GM20431 (cell line): ENCODE measurements around the gene HBEGF.

Experiments used
- in situ Hi-C: fragments of 300-500 bp; cut with MseI, MboI; formaldehyde crosslinking; loops from one replicate; pipeline ENCODE4 v1.15.0; 2020; ENCODE audit warnings: low sequenced_read_pairs; ENCODE audit not compliant: unreplicated experiment

The HBEGF gene

GRCh38 chr5:140362875-140363630, 16.6 kb upstream of the HBEGF start:
- in situ Hi-C loops = loop anchor here (25.0 kb wide), 2 partner anchors 274 to 301 kb away; partner anchors contain the start of genes CD14, IK, NDUFA2 and TMCO6

GRCh38 chr5:140362311-140362710, 15.9 kb upstream of the HBEGF start:
- in situ Hi-C loops = loop anchor here (25.0 kb wide), 2 partner anchors 275 to 300 kb away; partner anchors contain the start of genes CD14, IK, NDUFA2 and TMCO6

- in situ Hi-C loops = loop anchor here (25.0 kb wide), 2 partner anchors 275 to 300 kb away; partner anchors contain the start of genes CD14, IK, NDUFA2 and TMCO6
Observed at GRCh38 chr5:140361901-140362300, 15.5 kb upstream of the HBEGF start.

- in situ Hi-C loops = loop anchor here (25.0 kb wide), 2 partner anchors 276 to 299 kb away; partner anchors contain the start of genes CD14, IK, NDUFA2 and TMCO6
Observed at GRCh38 chr5:140360681-140361479, 14.5 kb upstream of the HBEGF start.

- in situ Hi-C loops = loop anchor here (25.0 kb wide), 2 partner anchors 277 to 298 kb away; partner anchors contain the start of genes CD14, IK, NDUFA2 and TMCO6
Observed at GRCh38 chr5:140360101-140360500, 13.7 kb upstream of the HBEGF start, which contains the start of gene SLC4A9. TSS of gene SLC4A9 (plus strand) at chr5:140360194. CDS start at chr5:140360237, 43 bp downstream.

- in situ Hi-C loops = loop anchor here (25.0 kb wide), 2 partner anchors 278 to 297 kb away; partner anchors contain the start of genes CD14, IK, NDUFA2 and TMCO6
Observed at GRCh38 chr5:140358738-140359310, 12.4 kb upstream of the HBEGF start.

- in situ Hi-C loops = loop anchor here (25.0 kb wide), 2 partner anchors 280 to 295 kb away; partner anchors contain the start of genes CD14, IK, NDUFA2 and TMCO6
Observed at GRCh38 chr5:140357726-140358093, 11.3 kb upstream of the HBEGF start.

- in situ Hi-C loops = loop anchor here (25.0 kb wide), 2 partner anchors 280 to 295 kb away; partner anchors contain the start of genes CD14, IK, NDUFA2 and TMCO6
Observed at GRCh38 chr5:140356853-140357725, 10.7 kb upstream of the HBEGF start.

- in situ Hi-C loops = loop anchor here (25.0 kb wide), 2 partner anchors 282 to 293 kb away; partner anchors contain the start of genes CD14, IK, NDUFA2 and TMCO6
Observed at GRCh38 chr5:140355546-140355945, 9.1 kb upstream of the HBEGF start.

- in situ Hi-C loops = loop anchor here (25.0 kb wide), 2 partner anchors 286 to 289 kb away; partner anchors contain the start of genes CD14, IK, NDUFA2 and TMCO6
Observed at GRCh38 chr5:140351609-140352334, 5.4 kb upstream of the HBEGF start.

GRCh38 chr5:140349244-140349643, 2.8 kb upstream of the HBEGF start:
- in situ Hi-C loops = loop anchor here (10.0 kb wide), 1 partner anchor 104 kb away; no protein-coding TSS in a partner anchor

- in situ Hi-C loops = loop anchor here (10.0 kb wide), 1 partner anchor 103 kb away; no protein-coding TSS in a partner anchor
Observed at GRCh38 chr5:140348104-140348503, 1.7 kb upstream of the HBEGF start.

GRCh38 chr5:140347360-140347759, 957 bp upstream of the HBEGF start:
- in situ Hi-C loops = loop anchor here (10.0 kb wide), 1 partner anchor 103 kb away; no protein-coding TSS in a partner anchor

GRCh38 chr5:140345919-140346347, 470 bp downstream of the HBEGF start:
- in situ Hi-C loops = loop anchor here (10.0 kb wide), 1 partner anchor 101 kb away; no protein-coding TSS in a partner anchor

- in situ Hi-C loops = loop anchor here (10.0 kb wide), 1 partner anchor 100 kb away; no protein-coding TSS in a partner anchor
Observed at GRCh38 chr5:140344683-140345423, 1.6 kb downstream of the HBEGF start.

GRCh38 chr5:140343849-140344248, 2.6 kb downstream of the HBEGF start:
- in situ Hi-C loops = loop anchor here (10.0 kb wide), 1 partner anchor 99 kb away; no protein-coding TSS in a partner anchor

- in situ Hi-C loops = loop anchor here (10.0 kb wide), 1 partner anchor 98 kb away; no protein-coding TSS in a partner anchor
Observed at GRCh38 chr5:140342896-140343295, 3.5 kb downstream of the HBEGF start.
